Neural cell (in vitro differentiated cells): ENCODE results near the gene PISD. TPM values are rescaled to one million over a fixed set of nuclear protein-coding genes. Genes with fewer than 3 reads are reported as not detected.
A peak's percentile ranks its signal among the peaks of the same experiment; 100 is the strongest.

Experiments used
- H2AFZ ChIP-seq: fragments of 200-600, 300-800 bp; sonication (generic), shearing (Covaris generic); 2 replicates; pipeline ENCODE4 v1.6.0; 2014; ENCODE audit warnings: low read depth, mild to moderate bottlenecking, antibody characterized with exemption, low read length, moderate library complexity
- H3F3A ChIP-seq: fragments of 200-600 bp; shearing (Covaris generic); 2 replicates; pipeline ENCODE4 v1.6.1; 2016; ENCODE audit warnings: mild to moderate bottlenecking, moderate library complexity, mixed read lengths, antibody characterized with exemption, low read length; ENCODE audit not compliant: insufficient read depth, poor library complexity, severe bottlenecking
- H3K27ac ChIP-seq: fragments of 200-600, 300-800 bp; sonication (generic), shearing (Covaris generic); 2 replicates; pipeline ENCODE4 v1.5.1; 2014; ENCODE audit warnings: mild to moderate bottlenecking, low read length, moderate library complexity
- H3K27me3 ChIP-seq: fragments of 300-800, 200-600 bp; sonication (generic), shearing (Covaris generic); 2 replicates; pipeline ENCODE4 v1.6.0; 2014; ENCODE audit warnings: mild to moderate bottlenecking, low read depth, low read length, moderate library complexity; ENCODE audit not compliant: insufficient read depth
- H3K36me3 ChIP-seq: fragments of 300-800, 200-600 bp; sonication (generic), shearing (Covaris generic); 2 replicates; pipeline ENCODE4 v1.5.1; 2014; ENCODE audit warnings: mild to moderate bottlenecking, antibody characterized with exemption, low read length, moderate library complexity; ENCODE audit not compliant: insufficient read depth
- H3K4me2 ChIP-seq: fragments of 300-800, 200-600 bp; sonication (generic), shearing (Covaris generic); 2 replicates; pipeline ENCODE4 v1.6.0; 2014; ENCODE audit warnings: mild to moderate bottlenecking, low read length
- H3K4me3 ChIP-seq: fragments of 300-800, 200-600 bp; sonication (generic), shearing (Covaris generic); 2 replicates; pipeline ENCODE4 v1.5.1; 2014; ENCODE audit warnings: mild to moderate bottlenecking, low read length, moderate library complexity
- H3K79me2 ChIP-seq: fragments of 200-600 bp; shearing (Covaris generic); replicated peaks from 2 replicates; pipeline ENCODE4 v1.6.0; 2014; ENCODE audit warnings: mild to moderate bottlenecking, low read length, moderate library complexity; ENCODE audit not compliant: insufficient read depth
- H3K9ac ChIP-seq: fragments of 300-800, 200-600 bp; sonication (generic), shearing (Covaris generic); 2 replicates; pipeline ENCODE4 v1.6.1; 2016; ENCODE audit warnings: mild to moderate bottlenecking, low read length, mixed read lengths
- H3K9me2 ChIP-seq: fragments of 200-600 bp; shearing (Covaris generic); 2 replicates; pipeline ENCODE4 v1.6.1; 2016; ENCODE audit warnings: mild to moderate bottlenecking, low read length, mixed read lengths; ENCODE audit not compliant: insufficient read depth
- H3K9me3 ChIP-seq: fragments of 200-600, 300-800 bp; sonication (generic), shearing (Covaris generic); 2 replicates; pipeline ENCODE4 v1.6.1; 2016; ENCODE audit warnings: mild to moderate bottlenecking, mixed run types, low read length, moderate library complexity, mixed read lengths
- H4K20me1 ChIP-seq: fragments of 200-600 bp; shearing (Covaris generic); 2 replicates; pipeline ENCODE4 v1.6.1; 2016; ENCODE audit warnings: mild to moderate bottlenecking, mixed run types; ENCODE audit not compliant: insufficient read depth
- EP300 ChIP-seq: fragments of 450-650 bp; conservative IDR thresholded peaks from 2 replicates; pipeline ENCODE4 v1.6.1; 2014; ENCODE audit warnings: antibody characterized with exemption, mild to moderate bottlenecking, moderate library complexity; ENCODE audit not compliant: poor library complexity, severe bottlenecking
- EZH2 ChIP-seq: fragments of 200-600, 300-800 bp; shearing (Covaris generic), sonication (generic); IDR thresholded peaks from 2 replicates; pipeline ENCODE4 v1.6.1; 2014; ENCODE audit warnings: antibody characterized with exemption, low read length, borderline replicate concordance, mild to moderate bottlenecking; ENCODE audit not compliant: insufficient read depth, poor library complexity, severe bottlenecking
- MXI1 ChIP-seq: fragments of 450-650 bp; conservative IDR thresholded peaks from 2 replicates; pipeline ENCODE4 v1.6.1; 2014; ENCODE audit warnings: antibody characterized with exemption, mild to moderate bottlenecking; ENCODE audit not compliant: poor library complexity, severe bottlenecking
- POLR2AphosphoS5 ChIP-seq: IDR thresholded peaks from 2 replicates; pipeline ENCODE4 v1.6.1; 2012
- RAD21 ChIP-seq: fragments of 450-650 bp; conservative IDR thresholded peaks from 2 replicates; pipeline ENCODE4 v1.6.1; 2014; ENCODE audit warnings: antibody characterized with exemption, mild to moderate bottlenecking, moderate library complexity
- SMC3 ChIP-seq: fragments of 450-650 bp; conservative IDR thresholded peaks from 2 replicates; pipeline ENCODE4 v1.6.1; 2014; ENCODE audit warnings: antibody characterized with exemption, mild to moderate bottlenecking, moderate library complexity; ENCODE audit not compliant: poor library complexity
- TAF1 ChIP-seq: IDR thresholded peaks from 2 replicates; pipeline ENCODE4 v1.6.1; 2012; ENCODE audit warnings: low read depth
- polyA plus RNA-seq: library from polyadenylated mRNA; depleted of rRNA; stranded (reverse); fragments of >200 nt; gene quantifications from 2 replicates; pipeline ENCODE4 v1.2.3, GENCODE V29; 2014
- TF ChIP-seq, protein P1 (sequence below): fragments of 450-650 bp; IDR thresholded peaks from 2 replicates; pipeline ENCODE4 v1.5.1; 2014; ENCODE audit warnings: antibody characterized with exemption, mild to moderate bottlenecking, moderate library complexity; ENCODE audit not compliant: poor library complexity, severe bottlenecking
- TF ChIP-seq, protein P2 (sequence below): IDR thresholded peaks from 2 replicates; pipeline ENCODE4 v1.6.1; 2012; ENCODE audit warnings: borderline replicate concordance

PISD gene
- polyA plus RNA-seq, 1 donor from 2014 or later = 50.9 TPM

- Histone ChIP-seq H3K4me3 (peak overlapping the region; percentile 57), H3K9me2 (no peaks in the 10 kb centered on the region), H2AFZ (no peak overlapping the region), H3K27ac (peak overlapping the region; percentile 75), H3K36me3 (no peaks in the 10 kb centered on the region), H3K9me3 (no peaks in the 10 kb centered on the region), H4K20me1 (no peaks in the 10 kb centered on the region), H3F3A (no peaks in the 10 kb centered on the region), H3K9ac (peak overlapping the region; percentile 64), H3K4me2 (no peak overlapping the region), H3K27me3 (no peaks in the 10 kb centered on the region), H3K79me2 (no peaks in the 10 kb centered on the region)
- TF ChIP-seq SMC3 (no peak), TAF1 (peak; percentile 40), POLR2AphosphoS5 (peak; percentile 49)
- TF ChIP-seq, protein P1, sequence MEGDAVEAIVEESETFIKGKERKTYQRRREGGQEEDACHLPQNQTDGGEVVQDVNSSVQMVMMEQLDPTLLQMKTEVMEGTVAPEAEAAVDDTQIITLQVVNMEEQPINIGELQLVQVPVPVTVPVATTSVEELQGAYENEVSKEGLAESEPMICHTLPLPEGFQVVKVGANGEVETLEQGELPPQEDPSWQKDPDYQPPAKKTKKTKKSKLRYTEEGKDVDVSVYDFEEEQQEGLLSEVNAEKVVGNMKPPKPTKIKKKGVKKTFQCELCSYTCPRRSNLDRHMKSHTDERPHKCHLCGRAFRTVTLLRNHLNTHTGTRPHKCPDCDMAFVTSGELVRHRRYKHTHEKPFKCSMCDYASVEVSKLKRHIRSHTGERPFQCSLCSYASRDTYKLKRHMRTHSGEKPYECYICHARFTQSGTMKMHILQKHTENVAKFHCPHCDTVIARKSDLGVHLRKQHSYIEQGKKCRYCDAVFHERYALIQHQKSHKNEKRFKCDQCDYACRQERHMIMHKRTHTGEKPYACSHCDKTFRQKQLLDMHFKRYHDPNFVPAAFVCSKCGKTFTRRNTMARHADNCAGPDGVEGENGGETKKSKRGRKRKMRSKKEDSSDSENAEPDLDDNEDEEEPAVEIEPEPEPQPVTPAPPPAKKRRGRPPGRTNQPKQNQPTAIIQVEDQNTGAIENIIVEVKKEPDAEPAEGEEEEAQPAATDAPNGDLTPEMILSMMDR = no peak
- TF ChIP-seq, protein P2, sequence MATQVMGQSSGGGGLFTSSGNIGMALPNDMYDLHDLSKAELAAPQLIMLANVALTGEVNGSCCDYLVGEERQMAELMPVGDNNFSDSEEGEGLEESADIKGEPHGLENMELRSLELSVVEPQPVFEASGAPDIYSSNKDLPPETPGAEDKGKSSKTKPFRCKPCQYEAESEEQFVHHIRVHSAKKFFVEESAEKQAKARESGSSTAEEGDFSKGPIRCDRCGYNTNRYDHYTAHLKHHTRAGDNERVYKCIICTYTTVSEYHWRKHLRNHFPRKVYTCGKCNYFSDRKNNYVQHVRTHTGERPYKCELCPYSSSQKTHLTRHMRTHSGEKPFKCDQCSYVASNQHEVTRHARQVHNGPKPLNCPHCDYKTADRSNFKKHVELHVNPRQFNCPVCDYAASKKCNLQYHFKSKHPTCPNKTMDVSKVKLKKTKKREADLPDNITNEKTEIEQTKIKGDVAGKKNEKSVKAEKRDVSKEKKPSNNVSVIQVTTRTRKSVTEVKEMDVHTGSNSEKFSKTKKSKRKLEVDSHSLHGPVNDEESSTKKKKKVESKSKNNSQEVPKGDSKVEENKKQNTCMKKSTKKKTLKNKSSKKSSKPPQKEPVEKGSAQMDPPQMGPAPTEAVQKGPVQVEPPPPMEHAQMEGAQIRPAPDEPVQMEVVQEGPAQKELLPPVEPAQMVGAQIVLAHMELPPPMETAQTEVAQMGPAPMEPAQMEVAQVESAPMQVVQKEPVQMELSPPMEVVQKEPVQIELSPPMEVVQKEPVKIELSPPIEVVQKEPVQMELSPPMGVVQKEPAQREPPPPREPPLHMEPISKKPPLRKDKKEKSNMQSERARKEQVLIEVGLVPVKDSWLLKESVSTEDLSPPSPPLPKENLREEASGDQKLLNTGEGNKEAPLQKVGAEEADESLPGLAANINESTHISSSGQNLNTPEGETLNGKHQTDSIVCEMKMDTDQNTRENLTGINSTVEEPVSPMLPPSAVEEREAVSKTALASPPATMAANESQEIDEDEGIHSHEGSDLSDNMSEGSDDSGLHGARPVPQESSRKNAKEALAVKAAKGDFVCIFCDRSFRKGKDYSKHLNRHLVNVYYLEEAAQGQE = no peak
Observed at GRCh38 chr22:31625661-31626426, 36.2 kb downstream of the PISD start.

GRCh38 chr22:31625257-31625640 lies 36.8 kb downstream of the PISD start:
- H2AFZ ChIP-seq = no peak overlapping the region
- no peaks in the 10 kb centered on the region for H3K9me3 ChIP-seq
- H3K36me3 ChIP-seq = no peaks in the 10 kb centered on the region
- H3K79me2 ChIP-seq = no peaks in the 10 kb centered on the region
- TF ChIP-seq EP300 (no peak), TAF1 (no peak), EZH2 (no peak), SMC3 (no peak), RAD21 (no peak), MXI1 (no peak), POLR2AphosphoS5 (no peak)
- TF ChIP-seq, protein P2 = no peak
- TF ChIP-seq, protein P1 = no peak
- no peak overlapping the region for H3K4me2 ChIP-seq
- no peaks in the 10 kb centered on the region for H4K20me1 ChIP-seq
- no peaks in the 10 kb centered on the region for H3F3A ChIP-seq
- H3K9me2 ChIP-seq = no peaks in the 10 kb centered on the region
- no peaks in the 10 kb centered on the region for H3K27me3 ChIP-seq
- H3K4me3 ChIP-seq = peak overlapping the region; percentile 57
- H3K9ac ChIP-seq = peak overlapping the region; percentile 64
- H3K27ac ChIP-seq = peak overlapping the region; percentile 75
